Measurements from ENCODE around the gene SERPINE2. TPM values are rescaled to one million over a fixed set of nuclear protein-coding genes. Genes with fewer than 3 reads are reported as not detected.
"Not testable (repeated sequence)": the region's sequence is repeated elsewhere in the genome, so short reads cannot be mapped to it uniquely, and the experiment has no call there.

Gene SERPINE2
- total and polyA plus RNA-seq, 11 donors = 9.3 to 61.7 (median 22.1) TPM

- WGBS, 4 donors = 78 to 91% (median 85%) methylated on average over 1 of the region's 1 CpG
- H3K36me3 ChIP-seq = no peaks in the 10 kb centered on the region
- H3K4me1 ChIP-seq = peaks cover 0 to 16% (median 0%) of the 10 kb centered on the region in 12 donors
- H3K9me3 ChIP-seq = no peaks in the 10 kb centered on the region
- ATAC-seq (no peak), DNase-seq (no peak)
- H3K27ac ChIP-seq = no peak overlapping the region
- intact Hi-C loops (cut with DNase I) = no loop called here
- no peaks in the 10 kb centered on the region for H3K27me3 ChIP-seq
- TF ChIP-seq CTCF (IDR thresholded peaks at IDR 0.05) (no peak), POLR2A (IDR thresholded peaks at IDR 0.05) (no peak)
- no peak overlapping the region for H3K4me3 ChIP-seq
Measured at GRCh38 chr2:224011837-224012236, 27.2 kb downstream of the SERPINE2 start.

GRCh38 chr2:224009605-224010315 is 29.3 kb downstream of the SERPINE2 start:
- no peaks in the 10 kb centered on the region for H3K9me3 ChIP-seq
- H3K36me3 ChIP-seq = no peaks in the 10 kb centered on the region
- no peaks in the 10 kb centered on the region for H3K27me3 ChIP-seq
- no peak for ATAC-seq
- H3K4me1 ChIP-seq = peaks cover 0 to 16% (median 0%) of the 10 kb centered on the region in 12 donors
- no peak for TF ChIP-seq CTCF (IDR thresholded peaks at IDR 0.05)
- no peak for DNase-seq
- intact Hi-C loops (cut with DNase I) = no loop called here
- H3K27ac ChIP-seq = no peak overlapping the region
- 74 to 79% (median 77%) methylated on average over 5 of the region's 5 CpGs for WGBS, 4 donors
- H3K4me3 ChIP-seq = no peak overlapping the region

- Histone ChIP-seq H3K27me3 (no peaks in the 10 kb centered on the region), H3K4me1 (peaks cover 0 to 24% (median 2%) of the 10 kb centered on the region in 12 donors), H3K27ac (no peak overlapping the region), H3K4me3 (no peak overlapping the region), H3K36me3 (no peaks in the 10 kb centered on the region), H3K9me3 (no peaks in the 10 kb centered on the region)
- 43 to 66% (median 52%) methylated on average over 12 of the region's 12 CpGs for WGBS, 4 donors
- DNase-seq (no peak), ATAC-seq (peak in 2 of 4 donors; percentile 38 to 62)
- no peak for TF ChIP-seq POLR2A (IDR thresholded peaks at IDR 0.05)
- no peak for TF ChIP-seq CTCF (IDR thresholded peaks at IDR 0.05)
- intact Hi-C loops (cut with DNase I) = no loop called here
Measured at GRCh38 chr2:224008702-224009261, 30.3 kb downstream of the SERPINE2 start.

- intact Hi-C loops (cut with DNase I) = no loop called here
- Histone ChIP-seq H3K9me3 (no peaks in the 10 kb centered on the region), H3K4me3 (no peak overlapping the region), H3K4me1 (peaks cover 0 to 18% (median 0%) of the 10 kb centered on the region in 12 donors), H3K27me3 (no peaks in the 10 kb centered on the region), H3K36me3 (peaks cover 0 to 25% (median 0%) of the 10 kb centered on the region in 9 donors), H3K27ac (no peak overlapping the region)
- ATAC-seq (peak in 1 of 4 donors; percentile 58), DNase-seq (peak in 1 of 5 donors; percentile 33)
- WGBS, 4 donors = 60 to 73% (median 64%) methylated on average over 16 of the region's 16 CpGs
- no peak for TF ChIP-seq CTCF (IDR thresholded peaks at IDR 0.05)
- TF ChIP-seq POLR2A (IDR thresholded peaks at IDR 0.05) = no peak
Measured at GRCh38 chr2:224004105-224004695, 34.9 kb downstream of the SERPINE2 start.

- H3K9me3 ChIP-seq; DNase-seq; H3K27me3 ChIP-seq; ATAC-seq; intact Hi-C loops (cut with DNase I); H3K4me3 ChIP-seq; H3K27ac ChIP-seq: not testable (repeated sequence)
- WGBS, 4 donors = 90 to 95% (median 92%) methylated on average over 5 of the region's 5 CpGs
- Histone ChIP-seq H3K36me3 (peaks cover 0 to 46% (median 3%) of the 10 kb centered on the region in 9 donors), H3K4me1 (peaks cover 0 to 11% (median 0%) of the 10 kb centered on the region in 12 donors)
Measured at GRCh38 chr2:224000662-224001061, 38.4 kb downstream of the SERPINE2 start.

All from heart left ventricle (tissue), 16 donors.